ENCODE measurements around the gene RCOR3.

RCOR3 gene

GRCh38 chr1:211328866-211329475 is 69.8 kb downstream of the RCOR3 start:
- no peak for TF ChIP-seq CTCF (IDR thresholded peaks at IDR 0.05; ENCODE audit: borderline replicate concordance, insufficient read depth, low read depth, low read length)
- peak overlapping the region; percentile 88 for H3K4me3 ChIP-seq (ENCODE audit: low read depth, low read length)

- peak overlapping the region; percentile 88 for H3K4me3 ChIP-seq (ENCODE audit: low read depth, low read length)
- TF ChIP-seq CTCF (IDR thresholded peaks at IDR 0.05; ENCODE audit: borderline replicate concordance, insufficient read depth, low read depth, low read length): no peak
Measured at GRCh38 chr1:211329764-211330201, 70.6 kb downstream of the RCOR3 start.

GRCh38 chr1:211330282-211330936 is 71.2 kb downstream of the RCOR3 start:
- no peak overlapping the region for H3K4me3 ChIP-seq (ENCODE audit: low read depth, low read length)
- TF ChIP-seq CTCF (IDR thresholded peaks at IDR 0.05; ENCODE audit: borderline replicate concordance, insufficient read depth, low read depth, low read length): no peak

- TF ChIP-seq CTCF (IDR thresholded peaks at IDR 0.05; ENCODE audit: borderline replicate concordance, insufficient read depth, low read depth, low read length): no peak
- no peak overlapping the region for H3K4me3 ChIP-seq (ENCODE audit: low read depth, low read length)
Measured at GRCh38 chr1:211331011-211331709, 72.0 kb downstream of the RCOR3 start.

- no peak for TF ChIP-seq CTCF (IDR thresholded peaks at IDR 0.05; ENCODE audit: borderline replicate concordance, insufficient read depth, low read depth, low read length)
- H3K4me3 ChIP-seq (ENCODE audit: low read depth, low read length): no peak overlapping the region
Measured at GRCh38 chr1:211332036-211332616, 73.0 kb downstream of the RCOR3 start.

- TF ChIP-seq CTCF (IDR thresholded peaks at IDR 0.05; ENCODE audit: borderline replicate concordance, insufficient read depth, low read depth, low read length): no peak
- no peak overlapping the region for H3K4me3 ChIP-seq (ENCODE audit: low read depth, low read length)
Measured at GRCh38 chr1:211332830-211333229, 73.7 kb downstream of the RCOR3 start.

Data from GM12875 (cell line).